CD4-positive, alpha-beta T cell (primary cell): ENCODE measurements around the gene CARS1. TPM values are rescaled to one million over a fixed set of nuclear protein-coding genes. Genes with fewer than 3 reads are reported as not detected.

Source experiments
- ATAC-seq: fragments of 200-7000 bp; cut with Tn5 transposase; one replicate; pipeline ENCODE4 v1.10.0; 2022; ENCODE audit warnings: mild to moderate bottlenecking; ENCODE audit not compliant: poor library complexity
- CTCF ChIA-PET: fragments of 350-600 bp; sonication (Branson Sonifier 250); formaldehyde crosslinking; loops from one replicate; lab custom pipeline; 2021; ENCODE audit warnings: antibody characterized with exemption, inconsistent platforms; lab: Charles Lee
- POLR2A ChIA-PET: fragments of 350-600 bp; sonication (Branson Sonifier 250); formaldehyde crosslinking; loops from one replicate; lab custom pipeline; 2021; ENCODE audit warnings: antibody characterized with exemption, inconsistent platforms; lab: Charles Lee
- DNase-seq, 14 experiments: peaks; one replicate each; pipeline ENCODE4 v3.0.0-alpha.2; 2013 to 2020; ENCODE audit warnings: mixed read lengths in 2 of 14
- H3K27ac ChIP-seq, 2 donors: one replicate each; pipeline versions ENCODE4 v1.5.1 to v1.7.0; 2013; ENCODE audit warnings: low read length in 2 of 2, low read depth in 1 of 2, mild to moderate bottlenecking in 1 of 2
- H3K27me3 ChIP-seq, 2 experiments: 1 replicate in 1 of 2; 2 replicates in 1 of 2; pipeline versions ENCODE4 v1.6.1 to v1.7.0; 2013; ENCODE audit warnings: low read length in 2 of 2, control low read depth in 1 of 2, mild to moderate bottlenecking in 1 of 2, moderate library complexity in 1 of 2; ENCODE audit not compliant: insufficient read depth in 2 of 2, control insufficient read depth in 1 of 2
- H3K36me3 ChIP-seq: one replicate; pipeline ENCODE4 v1.6.1; 2013; ENCODE audit warnings: low read length, control low read depth; ENCODE audit not compliant: insufficient read depth
- H3K4me1 ChIP-seq: one replicate; pipeline ENCODE4 v1.6.1; 2013; ENCODE audit warnings: low read length, control low read depth; ENCODE audit not compliant: insufficient read depth
- H3K4me3 ChIP-seq: one replicate; pipeline ENCODE4 v1.5.1; 2013; ENCODE audit warnings: mild to moderate bottlenecking, low read length, moderate library complexity
- H3K9me3 ChIP-seq, 2 experiments: 1 replicate in 1 of 2; 2 replicates in 1 of 2; pipeline versions ENCODE4 v1.6.1 to v1.7.0; 2013; ENCODE audit warnings: low read length in 2 of 2, mild to moderate bottlenecking in 2 of 2, control low read depth in 1 of 2, moderate library complexity in 1 of 2; ENCODE audit not compliant: control insufficient read depth in 1 of 2, insufficient read depth in 1 of 2
- H3K27ac Mint-ChIP-seq: one replicate; pipeline ENCODE4 v1.8.0; 2020; ENCODE audit warnings: mixed read lengths
- H3K27me3 Mint-ChIP-seq: one replicate; pipeline ENCODE4 v1.8.0; 2021; ENCODE audit warnings: mixed read lengths
- H3K36me3 Mint-ChIP-seq: one replicate; pipeline ENCODE4 v1.8.0; 2021; ENCODE audit warnings: low read depth, mixed read lengths
- H3K4me1 Mint-ChIP-seq: one replicate; pipeline ENCODE4 v1.8.0; 2021; ENCODE audit warnings: low read depth, mixed read lengths
- H3K4me3 Mint-ChIP-seq: one replicate; pipeline ENCODE4 v1.8.0; 2020; ENCODE audit warnings: mild to moderate bottlenecking, mixed read lengths
- H3K9me3 Mint-ChIP-seq: one replicate; pipeline ENCODE4 v1.8.0; 2020; ENCODE audit warnings: mixed read lengths
- intact Hi-C, 2 experiments: fragments of 100-400 bp; cut with DNase I in 1 of 2; cut with micrococcal nuclease in 1 of 2; formaldehyde crosslinking; loops; one replicate each; pipeline versions ENCODE4 v1.15.1 to v1.9.0; 2023 to 2025; cut with DNase I, micrococcal nuclease
- total RNA-seq, 174 experiments: library from RNA in 2 of 174; stranded (reverse) in 2 of 174; gene quantifications; one replicate each; pipeline ENCODE4 v1.2.3 and lab custom pipeline; 2021 to 2026
- TF ChIP-seq, protein P1 (sequence below): fragments of 200-600 bp; IDR thresholded peaks from one replicate; pipeline ENCODE4 v1.8.0; 2022; ENCODE audit warnings: antibody characterized with exemption, mild to moderate bottlenecking

CARS1 gene
- total RNA-seq, 2 experiments from 2014 or later = 24.1 to 25.2 TPM

DNA sequence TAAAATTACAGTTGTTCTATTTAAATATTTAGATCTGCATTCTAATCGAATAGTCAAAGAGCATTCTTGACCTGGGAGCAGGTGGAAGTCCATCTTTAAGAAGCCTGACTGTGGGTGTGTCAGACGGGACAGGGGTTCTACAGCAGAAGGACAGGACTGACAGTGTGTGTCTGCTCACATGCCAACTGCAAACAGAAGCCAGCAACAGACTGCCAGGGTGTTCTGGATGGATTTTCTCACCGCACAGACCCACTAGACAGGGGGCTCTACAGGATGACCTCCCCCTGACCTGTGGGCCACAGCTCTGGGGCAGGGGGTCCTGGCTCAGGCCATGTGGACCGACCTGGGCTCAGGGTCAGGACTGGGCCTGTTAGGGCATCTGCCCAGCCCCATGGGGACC, 42.3 kb downstream of the CARS1 start:
- Mint-ChIP-seq H3K27ac (peak overlapping the region; percentile 93), H3K4me3 (peak overlapping the region; percentile 66), H3K36me3 (peaks cover 83% of the 10 kb centered on the region), H3K4me1 (peaks cover 33% of the 10 kb centered on the region), H3K27me3 (no peaks in the 10 kb centered on the region), H3K9me3 (no peaks in the 10 kb centered on the region)
- POLR2A ChIA-PET = interaction anchor here (0.8 to 5.4 kb wide), 26 partner anchors 8 to 615 kb away, joined by 3 to 206 read pairs (median 6); partner anchors contain the start of genes CARS1, NAP1L4, PHLDA2 and TSSC4
- Histone ChIP-seq H3K27ac (peak overlapping the region; percentile 39 to 56), H3K4me3 (no peak overlapping the region), H3K4me1 (peaks cover 86% of the 10 kb centered on the region), H3K27me3 (no peaks in the 10 kb centered on the region), H3K36me3 (peaks cover 62% of the 10 kb centered on the region), H3K9me3 (no peaks in the 10 kb centered on the region)
- ATAC-seq (peak; percentile 6), DNase-seq (peak in 1 of 14 experiments; percentile 45)
- CTCF ChIA-PET = interaction anchor here (0.9 to 2.7 kb wide), 7 partner anchors 23 to 482 kb away, joined by 3 to 10 read pairs (median 6); no protein-coding TSS in a partner anchor
- TF ChIP-seq, protein P1, sequence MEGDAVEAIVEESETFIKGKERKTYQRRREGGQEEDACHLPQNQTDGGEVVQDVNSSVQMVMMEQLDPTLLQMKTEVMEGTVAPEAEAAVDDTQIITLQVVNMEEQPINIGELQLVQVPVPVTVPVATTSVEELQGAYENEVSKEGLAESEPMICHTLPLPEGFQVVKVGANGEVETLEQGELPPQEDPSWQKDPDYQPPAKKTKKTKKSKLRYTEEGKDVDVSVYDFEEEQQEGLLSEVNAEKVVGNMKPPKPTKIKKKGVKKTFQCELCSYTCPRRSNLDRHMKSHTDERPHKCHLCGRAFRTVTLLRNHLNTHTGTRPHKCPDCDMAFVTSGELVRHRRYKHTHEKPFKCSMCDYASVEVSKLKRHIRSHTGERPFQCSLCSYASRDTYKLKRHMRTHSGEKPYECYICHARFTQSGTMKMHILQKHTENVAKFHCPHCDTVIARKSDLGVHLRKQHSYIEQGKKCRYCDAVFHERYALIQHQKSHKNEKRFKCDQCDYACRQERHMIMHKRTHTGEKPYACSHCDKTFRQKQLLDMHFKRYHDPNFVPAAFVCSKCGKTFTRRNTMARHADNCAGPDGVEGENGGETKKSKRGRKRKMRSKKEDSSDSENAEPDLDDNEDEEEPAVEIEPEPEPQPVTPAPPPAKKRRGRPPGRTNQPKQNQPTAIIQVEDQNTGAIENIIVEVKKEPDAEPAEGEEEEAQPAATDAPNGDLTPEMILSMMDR = no peak
- intact Hi-C loops = loop anchor here (1.0 to 2.0 kb wide), 5 partner anchors 23 to 42 kb away; partner anchors contain the start of genes CARS1 (in 2 of the 2) and NAP1L4 (in 1 of the 2)

DNA sequence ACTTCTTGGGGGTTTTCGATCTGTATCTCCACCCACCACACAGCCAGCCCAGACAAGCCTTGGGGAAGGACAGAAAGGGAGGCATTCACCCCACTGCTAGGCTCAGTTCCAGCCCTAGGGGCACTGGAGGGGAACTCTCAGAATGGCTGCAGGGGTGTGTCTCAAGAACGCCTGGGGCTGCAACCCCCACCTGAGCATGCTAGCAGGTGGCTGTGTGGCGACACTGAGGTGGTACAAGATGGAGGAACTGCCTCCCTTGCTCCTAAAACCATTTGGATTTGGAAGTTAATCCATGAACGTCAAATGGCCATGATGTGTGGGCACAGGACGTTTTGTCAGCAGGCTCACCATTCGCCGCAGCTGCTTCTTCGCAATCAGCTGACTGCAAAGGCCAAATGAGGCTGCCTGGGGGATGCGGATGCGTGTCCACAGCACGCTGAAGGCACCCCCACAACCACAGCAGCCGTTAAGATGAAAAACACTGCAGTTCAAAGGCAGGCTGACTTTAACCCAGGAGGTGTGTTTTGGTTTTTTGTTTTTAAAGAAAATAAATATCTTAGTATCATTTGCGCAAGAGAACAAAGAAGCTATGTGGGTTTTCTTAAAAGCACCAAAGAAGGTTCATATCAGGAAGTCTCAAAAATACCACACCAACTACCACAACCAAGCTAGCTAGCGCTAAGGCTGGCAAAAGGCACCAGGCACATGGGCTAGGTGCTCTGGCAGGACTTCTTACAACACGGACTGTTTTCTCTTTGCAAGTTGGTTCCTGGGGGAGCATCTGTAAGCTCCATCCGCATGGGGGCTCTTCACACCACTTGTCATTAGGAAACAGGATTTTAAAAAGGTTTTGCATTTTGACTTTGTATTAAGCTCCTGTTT, 42.9 kb downstream of the CARS1 start:
- ChIA-PET CTCF (interaction anchor here (0.9 to 2.7 kb wide), 10 partner anchors 13 to 481 kb away, joined by 3 to 10 read pairs (median 5); no protein-coding TSS in a partner anchor), POLR2A (interaction anchor here (0.7 to 5.4 kb wide), 28 partner anchors 9 to 614 kb away, joined by 3 to 206 read pairs (median 6); partner anchors contain the start of genes CARS1, NAP1L4, PHLDA2 and TSSC4)
- H3K36me3 ChIP-seq = peaks cover 65% of the 10 kb centered on the region
- H3K4me1 ChIP-seq = peaks cover 87% of the 10 kb centered on the region
- peaks cover 33% of the 10 kb centered on the region for H3K4me1 Mint-ChIP-seq
- H3K27ac ChIP-seq = peak overlapping the region; percentile 21 to 48
- intact Hi-C loops = loop anchor here (1.0 to 2.0 kb wide), 5 partner anchors 22 to 43 kb away; partner anchors contain the start of genes CARS1 (in 2 of the 2) and NAP1L4 (in 1 of the 2)
- TF ChIP-seq, protein P1 = no peak
- peak overlapping the region; percentile 66 for H3K4me3 Mint-ChIP-seq
- H3K27me3 ChIP-seq = no peaks in the 10 kb centered on the region
- H3K9me3 ChIP-seq = no peaks in the 10 kb centered on the region
- peak overlapping the region; percentile 25 for H3K4me3 ChIP-seq
- H3K27ac Mint-ChIP-seq = peak overlapping the region; percentile 93
- peak; percentile 64 to 92 (median 78) for DNase-seq
- ATAC-seq = peak; percentile 86
- H3K9me3 Mint-ChIP-seq = no peaks in the 10 kb centered on the region
- H3K27me3 Mint-ChIP-seq = no peaks in the 10 kb centered on the region
- H3K36me3 Mint-ChIP-seq = peaks cover 83% of the 10 kb centered on the region
